Prostate gland (tissue), 2 donors: ENCODE measurements around the gene NARS2.

ENCODE experiments used
- POLR2A ChIP-seq: fragments of 450-650 bp; IDR thresholded peaks from one replicate; pipeline ENCODE4 v1.6.1; 2016; ENCODE audit warnings: antibody characterized with exemption, mild to moderate bottlenecking
- POLR2AphosphoS5 ChIP-seq: sonication (generic); formaldehyde crosslinking; IDR thresholded peaks from one replicate; pipeline ENCODE4 v1.6.1; 2017; ENCODE audit warnings: antibody characterized with exemption
- TF ChIP-seq, protein P1 (sequence below), 4 experiments: fragments of 200-600 bp in 2 of 4; fragments of 450-650 bp in 2 of 4; sonication (generic) in 2 of 4; IDR thresholded peaks; 1 replicate in 3 of 4; 2 replicates in 1 of 4; pipeline ENCODE4 v1.5.1; 2016 to 2019; ENCODE audit warnings: antibody characterized with exemption in 4 of 4, mild to moderate bottlenecking in 2 of 4, moderate library complexity in 2 of 4

DNA sequence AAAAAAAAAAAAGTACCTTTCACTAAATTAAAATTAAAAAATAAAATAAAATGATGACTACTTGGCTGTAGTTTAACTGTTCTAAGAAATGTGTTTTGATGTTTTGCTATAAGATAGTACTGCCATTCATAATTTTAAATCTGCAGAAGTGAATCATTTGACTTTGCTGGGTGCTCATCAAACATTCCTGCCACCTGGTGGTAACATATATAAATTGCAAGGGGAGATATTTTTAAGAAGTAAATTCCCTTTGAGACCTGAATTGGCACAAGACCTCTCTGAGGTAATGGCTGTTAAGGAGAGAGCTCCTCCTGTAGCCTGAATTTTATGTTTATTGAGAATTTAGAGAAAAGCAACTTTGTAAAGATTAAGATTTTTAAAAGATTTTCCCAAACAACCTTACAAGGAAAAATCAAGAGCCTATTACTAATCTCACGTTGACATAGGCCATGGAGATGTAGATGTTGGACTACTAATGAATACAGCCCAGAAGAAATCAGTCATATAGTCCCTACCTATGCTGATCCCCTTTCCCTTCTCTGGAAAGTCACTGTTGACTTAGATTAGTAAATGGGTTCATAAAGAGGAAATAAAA lies 11.9 kb upstream of the NARS2 start:
- TF ChIP-seq, protein P1, sequence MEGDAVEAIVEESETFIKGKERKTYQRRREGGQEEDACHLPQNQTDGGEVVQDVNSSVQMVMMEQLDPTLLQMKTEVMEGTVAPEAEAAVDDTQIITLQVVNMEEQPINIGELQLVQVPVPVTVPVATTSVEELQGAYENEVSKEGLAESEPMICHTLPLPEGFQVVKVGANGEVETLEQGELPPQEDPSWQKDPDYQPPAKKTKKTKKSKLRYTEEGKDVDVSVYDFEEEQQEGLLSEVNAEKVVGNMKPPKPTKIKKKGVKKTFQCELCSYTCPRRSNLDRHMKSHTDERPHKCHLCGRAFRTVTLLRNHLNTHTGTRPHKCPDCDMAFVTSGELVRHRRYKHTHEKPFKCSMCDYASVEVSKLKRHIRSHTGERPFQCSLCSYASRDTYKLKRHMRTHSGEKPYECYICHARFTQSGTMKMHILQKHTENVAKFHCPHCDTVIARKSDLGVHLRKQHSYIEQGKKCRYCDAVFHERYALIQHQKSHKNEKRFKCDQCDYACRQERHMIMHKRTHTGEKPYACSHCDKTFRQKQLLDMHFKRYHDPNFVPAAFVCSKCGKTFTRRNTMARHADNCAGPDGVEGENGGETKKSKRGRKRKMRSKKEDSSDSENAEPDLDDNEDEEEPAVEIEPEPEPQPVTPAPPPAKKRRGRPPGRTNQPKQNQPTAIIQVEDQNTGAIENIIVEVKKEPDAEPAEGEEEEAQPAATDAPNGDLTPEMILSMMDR (IDR thresholded peaks at IDR 0.05) = peak in 2 of 4 experiments; percentile 33 to 35
- TF ChIP-seq POLR2A = no peak
- no peak for TF ChIP-seq POLR2AphosphoS5
